Smooth muscle cell of the brain vasculature (primary cell): ENCODE results near the gene CCRL2.

Source experiments
- DNase-seq: peaks from one replicate; pipeline ENCODE4 v3.0.0-alpha.2; 2012; ENCODE audit warnings: low read depth, low spot score

The CCRL2 gene, protein sequence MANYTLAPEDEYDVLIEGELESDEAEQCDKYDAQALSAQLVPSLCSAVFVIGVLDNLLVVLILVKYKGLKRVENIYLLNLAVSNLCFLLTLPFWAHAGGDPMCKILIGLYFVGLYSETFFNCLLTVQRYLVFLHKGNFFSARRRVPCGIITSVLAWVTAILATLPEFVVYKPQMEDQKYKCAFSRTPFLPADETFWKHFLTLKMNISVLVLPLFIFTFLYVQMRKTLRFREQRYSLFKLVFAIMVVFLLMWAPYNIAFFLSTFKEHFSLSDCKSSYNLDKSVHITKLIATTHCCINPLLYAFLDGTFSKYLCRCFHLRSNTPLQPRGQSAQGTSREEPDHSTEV

DNA sequence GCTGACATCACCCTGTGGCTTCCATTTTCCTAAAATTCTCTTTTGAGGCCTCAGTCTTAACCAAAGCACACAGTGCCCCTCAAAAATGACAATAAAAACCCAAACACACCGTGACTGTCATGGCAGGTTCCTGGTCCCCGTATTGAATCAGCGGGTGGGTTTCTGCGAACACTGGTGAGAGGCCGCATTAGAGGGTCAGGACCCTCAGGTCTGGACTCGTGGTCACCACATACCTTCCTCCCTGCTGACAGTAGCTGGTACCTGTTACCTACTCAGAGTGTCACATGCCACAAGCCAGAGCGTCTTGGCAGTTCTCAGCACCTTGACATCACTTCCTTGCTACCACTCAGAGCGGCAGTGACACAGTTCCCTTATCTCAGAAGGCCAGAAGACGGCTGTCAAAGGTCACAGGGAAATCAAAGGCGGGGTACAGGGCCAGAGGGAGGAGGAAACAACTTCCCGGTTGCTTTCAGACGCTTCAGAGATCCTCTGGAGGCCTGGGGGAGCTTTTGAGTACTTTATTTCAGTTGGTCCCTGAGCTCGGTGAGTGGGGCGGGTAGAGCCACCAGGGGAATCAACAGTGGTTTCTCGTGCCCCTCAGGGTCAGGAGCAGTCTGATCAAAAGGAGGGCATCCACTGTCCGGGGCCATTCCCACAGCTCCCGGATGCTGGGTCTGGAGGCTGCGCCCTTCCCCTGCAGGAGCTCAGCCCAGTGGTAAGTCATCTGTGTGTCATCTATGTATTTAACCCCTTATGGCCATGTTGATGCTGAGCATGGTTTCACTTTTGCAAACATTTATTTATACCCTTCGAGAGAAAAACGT, at the start of gene CCRL2, which contains the start of gene CCR5AS:
Gene CCRL2, plus strand, starts transcription at position 472 of the 824 bp plus-strand sequence. CDS start 821 bp downstream, outside the sequence.
Gene CCR5AS, minus strand, starts transcription at position 279 of the 824 bp plus-strand sequence.
- DNase-seq: peak; percentile 32

DNA sequence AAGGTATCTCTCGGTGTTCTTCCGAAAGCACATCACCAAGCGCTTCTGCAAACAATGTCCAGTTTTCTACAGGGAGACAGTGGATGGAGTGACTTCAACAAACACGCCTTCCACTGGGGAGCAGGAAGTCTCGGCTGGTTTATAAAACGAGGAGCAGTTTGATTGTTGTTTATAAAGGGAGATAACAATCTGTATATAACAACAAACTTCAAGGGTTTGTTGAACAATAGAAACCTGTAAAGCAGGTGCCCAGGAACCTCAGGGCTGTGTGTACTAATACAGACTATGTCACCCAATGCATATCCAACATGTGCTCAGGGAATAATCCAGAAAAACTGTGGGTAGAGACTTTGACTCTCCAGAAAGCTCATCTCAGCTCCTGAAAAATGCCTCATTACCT, 48.6 kb upstream of the CCRL2 start:
- no peak for DNase-seq

DNA sequence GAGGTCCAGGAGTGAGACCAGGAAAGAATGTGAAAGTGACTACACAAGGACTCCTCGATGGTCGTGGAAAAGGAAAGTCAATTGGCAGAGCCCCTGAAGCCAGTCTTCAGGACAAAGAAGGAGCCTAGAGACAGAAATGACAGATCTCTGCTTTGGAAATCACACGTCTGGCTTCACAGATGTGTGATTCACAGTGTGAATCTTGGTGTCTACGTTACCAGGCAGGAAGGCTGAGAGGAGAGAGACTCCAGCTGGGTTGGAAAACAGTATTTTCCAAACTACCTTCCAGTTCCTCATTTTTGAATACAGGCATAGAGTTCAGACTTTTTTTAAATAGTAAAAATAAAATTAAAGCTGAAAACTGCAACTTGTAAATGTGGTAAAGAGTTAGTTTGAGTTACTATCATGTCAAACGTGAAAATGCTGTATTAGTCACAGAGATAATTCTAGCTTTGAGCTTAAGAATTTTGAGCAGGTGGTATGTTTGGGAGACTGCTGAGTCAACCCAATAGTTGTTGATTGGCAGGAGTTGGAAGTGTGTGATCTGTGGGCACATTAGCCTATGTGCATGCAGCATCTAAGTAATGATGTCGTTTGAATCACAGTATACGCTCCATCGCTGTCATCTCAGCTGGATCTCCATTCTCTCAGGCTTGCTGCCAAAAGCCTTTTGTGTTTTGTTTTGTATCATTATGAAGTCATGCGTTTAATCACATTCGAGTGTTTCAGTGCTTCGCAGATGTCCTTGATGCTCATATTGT, 47.1 kb upstream of the CCRL2 start:
- no peak for DNase-seq

- DNase-seq: no peak
These were observed 46.2 kb upstream of the CCRL2 start for GRCh38 chr3:46360907-46361306.

- DNase-seq: no peak
These were observed 45.4 kb upstream of the CCRL2 start for GRCh38 chr3:46361408-46362283.

DNA sequence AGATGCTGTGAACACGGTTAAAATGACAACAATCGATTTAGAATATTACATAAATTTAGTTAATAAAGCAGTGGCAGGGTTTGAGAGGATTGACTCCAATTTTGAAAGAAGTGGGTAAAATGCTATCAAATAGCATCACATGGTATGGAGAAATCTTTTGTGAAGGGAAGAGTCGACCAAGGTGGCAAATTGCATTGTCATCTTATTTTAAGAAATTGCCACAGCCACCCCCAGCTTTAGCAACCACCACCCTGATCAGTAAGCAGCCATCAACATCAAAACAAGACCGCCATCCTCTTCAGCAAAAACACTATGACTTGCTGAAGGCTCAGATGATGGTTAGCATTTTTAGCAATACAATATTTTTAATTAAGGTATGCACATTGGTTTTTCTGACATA, 42.0 kb upstream of the CCRL2 start:
- DNase-seq: no peak

DNA sequence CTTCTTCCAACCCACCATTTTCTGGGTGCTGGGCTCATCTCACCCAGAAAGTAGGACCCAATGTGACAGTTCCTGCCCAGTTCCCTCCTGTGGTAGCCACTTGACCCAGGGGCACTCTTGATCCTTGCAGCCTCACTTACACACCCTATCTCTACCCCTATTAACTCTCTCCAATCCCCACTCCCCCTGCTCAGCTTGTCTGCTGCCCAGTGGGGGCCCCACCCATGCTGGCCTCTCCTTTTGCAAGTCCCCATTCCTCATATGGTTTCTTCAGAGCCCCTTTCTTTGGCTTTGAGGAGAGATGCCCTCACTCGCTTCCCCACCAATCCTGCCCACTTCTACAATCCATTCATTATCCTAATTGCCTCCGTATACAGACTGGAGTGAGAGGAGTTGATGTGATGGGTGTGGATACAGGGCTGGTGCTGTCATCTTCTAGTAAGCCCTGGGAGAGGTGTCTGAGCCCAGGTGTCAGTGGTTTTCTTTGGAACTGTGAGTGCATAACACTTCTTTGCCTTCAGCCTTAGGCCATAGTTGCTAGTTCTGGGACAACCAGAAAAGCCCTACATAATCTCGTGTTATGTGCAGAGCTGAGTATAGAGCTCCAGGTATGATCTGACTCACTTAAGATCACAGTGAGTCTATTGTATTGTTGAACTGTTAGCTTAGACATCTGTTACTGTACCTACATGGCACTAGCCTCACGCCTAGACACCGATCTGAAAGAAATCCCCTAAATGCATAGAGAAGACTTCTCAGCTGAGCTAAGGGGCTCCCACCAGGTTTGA, 41.1 kb upstream of the CCRL2 start:
- no peak for DNase-seq

GRCh38 chr3:46367811-46368210, 39.2 kb upstream of the CCRL2 start:
- no peak for DNase-seq

- DNase-seq: no peak
These were observed 38.5 kb upstream of the CCRL2 start for GRCh38 chr3:46368569-46368968.

- DNase-seq: no peak
These were observed 37.9 kb upstream of the CCRL2 start for GRCh38 chr3:46369151-46369550.

- no peak for DNase-seq
These were observed 37.4 kb upstream of the CCRL2 start for GRCh38 chr3:46369675-46370132.

- no peak for DNase-seq
These were observed 36.1 kb upstream of the CCRL2 start, which contains the start of gene CCR5 for GRCh38 chr3:46370839-46371518. TSS of gene CCR5 (plus strand) at chr3:46370946. CDS start at chr3:46372903, 1,957 bp downstream.

DNA sequence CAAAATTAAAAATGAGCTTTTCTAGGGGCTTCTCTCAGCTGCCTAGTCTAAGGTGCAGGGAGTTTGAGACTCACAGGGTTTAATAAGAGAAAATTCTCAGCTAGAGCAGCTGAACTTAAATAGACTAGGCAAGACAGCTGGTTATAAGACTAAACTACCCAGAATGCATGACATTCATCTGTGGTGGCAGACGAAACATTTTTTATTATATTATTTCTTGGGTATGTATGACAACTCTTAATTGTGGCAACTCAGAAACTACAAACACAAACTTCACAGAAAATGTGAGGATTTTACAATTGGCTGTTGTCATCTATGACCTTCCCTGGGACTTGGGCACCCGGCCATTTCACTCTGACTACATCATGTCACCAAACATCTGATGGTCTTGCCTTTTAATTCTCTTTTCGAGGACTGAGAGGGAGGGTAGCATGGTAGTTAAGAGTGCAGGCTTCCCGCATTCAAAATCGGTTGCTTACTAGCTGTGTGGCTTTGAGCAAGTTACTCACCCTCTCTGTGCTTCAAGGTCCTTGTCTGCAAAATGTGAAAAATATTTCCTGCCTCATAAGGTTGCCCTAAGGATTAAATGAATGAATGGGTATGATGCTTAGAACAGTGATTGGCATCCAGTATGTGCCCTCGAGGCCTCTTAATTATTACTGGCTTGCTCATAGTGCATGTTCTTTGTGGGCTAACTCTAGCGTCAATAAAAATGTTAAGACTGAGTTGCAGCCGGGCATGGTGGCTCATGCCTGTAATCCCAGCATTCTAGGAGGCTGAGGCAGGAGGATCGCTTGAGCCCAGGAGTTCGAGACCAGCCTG, 35.3 kb upstream of the CCRL2 start:
- DNase-seq: no peak

DNA sequence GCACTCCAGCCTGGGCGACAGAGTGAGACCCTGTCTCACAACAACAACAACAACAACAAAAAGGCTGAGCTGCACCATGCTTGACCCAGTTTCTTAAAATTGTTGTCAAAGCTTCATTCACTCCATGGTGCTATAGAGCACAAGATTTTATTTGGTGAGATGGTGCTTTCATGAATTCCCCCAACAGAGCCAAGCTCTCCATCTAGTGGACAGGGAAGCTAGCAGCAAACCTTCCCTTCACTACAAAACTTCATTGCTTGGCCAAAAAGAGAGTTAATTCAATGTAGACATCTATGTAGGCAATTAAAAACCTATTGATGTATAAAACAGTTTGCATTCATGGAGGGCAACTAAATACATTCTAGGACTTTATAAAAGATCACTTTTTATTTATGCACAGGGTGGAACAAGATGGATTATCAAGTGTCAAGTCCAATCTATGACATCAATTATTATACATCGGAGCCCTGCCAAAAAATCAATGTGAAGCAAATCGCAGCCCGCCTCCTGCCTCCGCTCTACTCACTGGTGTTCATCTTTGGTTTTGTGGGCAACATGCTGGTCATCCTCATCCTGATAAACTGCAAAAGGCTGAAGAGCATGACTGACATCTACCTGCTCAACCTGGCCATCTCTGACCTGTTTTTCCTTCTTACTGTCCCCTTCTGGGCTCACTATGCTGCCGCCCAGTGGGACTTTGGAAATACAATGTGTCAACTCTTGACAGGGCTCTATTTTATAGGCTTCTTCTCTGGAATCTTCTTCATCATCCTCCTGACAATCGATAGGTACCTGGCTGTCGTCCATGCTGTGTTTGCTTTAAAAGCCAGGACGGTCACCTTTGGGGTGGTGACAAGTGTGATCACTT, 34.3 kb upstream of the CCRL2 start:
- no peak for DNase-seq

DNA sequence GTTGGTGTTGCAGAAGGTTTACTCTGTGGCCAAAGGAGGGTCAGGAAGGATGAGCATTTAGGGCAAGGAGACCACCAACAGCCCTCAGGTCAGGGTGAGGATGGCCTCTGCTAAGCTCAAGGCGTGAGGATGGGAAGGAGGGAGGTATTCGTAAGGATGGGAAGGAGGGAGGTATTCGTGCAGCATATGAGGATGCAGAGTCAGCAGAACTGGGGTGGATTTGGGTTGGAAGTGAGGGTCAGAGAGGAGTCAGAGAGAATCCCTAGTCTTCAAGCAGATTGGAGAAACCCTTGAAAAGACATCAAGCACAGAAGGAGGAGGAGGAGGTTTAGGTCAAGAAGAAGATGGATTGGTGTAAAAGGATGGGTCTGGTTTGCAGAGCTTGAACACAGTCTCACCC, 32.3 kb upstream of the CCRL2 start:
- DNase-seq: no peak

DNA sequence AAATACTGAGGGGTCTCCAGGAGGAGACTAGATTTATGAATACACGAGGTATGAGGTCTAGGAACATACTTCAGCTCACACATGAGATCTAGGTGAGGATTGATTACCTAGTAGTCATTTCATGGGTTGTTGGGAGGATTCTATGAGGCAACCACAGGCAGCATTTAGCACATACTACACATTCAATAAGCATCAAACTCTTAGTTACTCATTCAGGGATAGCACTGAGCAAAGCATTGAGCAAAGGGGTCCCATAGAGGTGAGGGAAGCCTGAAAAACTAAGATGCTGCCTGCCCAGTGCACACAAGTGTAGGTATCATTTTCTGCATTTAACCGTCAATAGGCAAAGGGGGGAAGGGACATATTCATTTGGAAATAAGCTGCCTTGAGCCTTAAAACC, 31.8 kb upstream of the CCRL2 start:
- DNase-seq: no peak

GRCh38 chr3:46375814-46376213, 31.2 kb upstream of the CCRL2 start:
- no peak for DNase-seq
